ENCODE data around the gene CLDN14.

DNA sequence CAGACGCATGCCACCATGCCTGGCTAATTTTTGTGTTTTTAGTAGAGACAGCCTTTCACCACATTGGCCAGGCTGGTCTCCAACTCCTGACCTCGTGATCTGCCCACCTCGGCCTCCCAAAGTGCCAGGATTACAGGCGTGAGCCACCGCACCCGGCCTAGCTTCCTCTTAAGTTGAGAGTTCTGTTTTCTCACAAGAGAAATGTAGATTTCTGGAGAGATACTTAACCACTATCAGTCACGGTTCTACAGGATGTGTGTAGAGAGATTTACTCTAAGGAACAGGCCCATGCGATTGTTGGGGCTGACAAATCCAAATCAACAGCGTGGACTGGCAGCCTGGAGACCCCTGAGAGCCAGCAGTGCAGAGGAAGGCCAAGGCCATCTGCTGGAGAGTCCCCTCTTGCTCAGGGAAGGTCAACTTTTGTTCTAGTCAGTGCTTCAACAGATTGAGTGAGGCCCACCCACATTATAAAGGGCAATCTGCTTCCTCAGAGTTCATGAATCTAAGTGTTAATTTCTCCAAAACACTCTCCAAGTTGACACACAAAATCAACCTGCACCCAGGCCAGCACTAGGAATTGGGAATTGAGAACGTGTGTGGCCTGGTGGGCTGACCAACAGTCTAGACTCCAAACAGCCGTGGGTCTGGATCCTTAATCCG is 56.0 kb downstream of the CLDN14 start:
- no peak for TF ChIP-seq SUZ12 (IDR thresholded peaks at IDR 0.05; ENCODE audit: extremely low read depth, insufficient read depth, insufficient read length)
- TF ChIP-seq ZNF274 (IDR thresholded peaks at IDR 0.05; ENCODE audit: low read depth, low read length), result no peak
- TF ChIP-seq YY1 (IDR thresholded peaks at IDR 0.05; ENCODE audit: insufficient read depth, insufficient read length), result no peak
